Measurements from ENCODE around the gene EXOC6.

GRCh38 chr10:92961638-92962037 is 113.3 kb downstream of the EXOC6 start:
- TF ChIP-seq BACH2 (CRISPR knock-in tag; IDR thresholded peaks at IDR 0.05; ENCODE audit: borderline replicate concordance) (no peak), ZNF8 (CRISPR knock-in tag; IDR thresholded peaks at IDR 0.05) (no peak), SNAI2 (CRISPR knock-in tag; IDR thresholded peaks at IDR 0.05) (no peak), TOX (CRISPR knock-in tag; IDR thresholded peaks at IDR 0.05; ENCODE audit: borderline replicate concordance) (no peak), ZNF565 (CRISPR knock-in tag; conservative IDR thresholded peaks at IDR 0.05; ENCODE audit: low read depth) (no peak), ESRRG (CRISPR knock-in tag; IDR thresholded peaks at IDR 0.05) (no peak), CREB5 (CRISPR knock-in tag; IDR thresholded peaks at IDR 0.05; ENCODE audit: low read depth) (no peak), TCF4 (CRISPR knock-in tag; IDR thresholded peaks at IDR 0.05; ENCODE audit: borderline replicate concordance) (no peak), ARNTL (CRISPR knock-in tag; IDR thresholded peaks at IDR 0.05; ENCODE audit: borderline replicate concordance, low read depth) (no peak), ISL1 (CRISPR knock-in tag; IDR thresholded peaks at IDR 0.05) (no peak), ZFP3 (CRISPR knock-in tag; IDR thresholded peaks at IDR 0.05) (no peak), ZFP30 (CRISPR knock-in tag; IDR thresholded peaks at IDR 0.05) (no peak)

Measured in SK-N-SH treated with all-trans-retinoic acid at 6 μM for 48 hours (cell line).